ENCODE data around the gene LIMK1. TPM values are rescaled to one million over a fixed set of nuclear protein-coding genes. Genes with fewer than 3 reads are reported as not detected.

The LIMK1 gene
- 56.4 and 62.3 TPM in 2 replicates for total RNA-seq

GRCh38 chr7:74083117-74083876 lies at the start of gene LIMK1:
Gene LIMK1, plus strand, starts transcription at chr7:74083804. Its CDS starts 187 bp downstream, at chr7:74083991.

Other genes starting within 250 kb of the LIMK1 start
- 16.8 and 20.8 TPM in 2 replicates for gene METTL27, start 241.3 kb upstream of the LIMK1 start, total RNA-seq
- gene TMEM270, start 222.6 kb upstream of the LIMK1 start, total RNA-seq = not detected in 2 replicates
- gene ELN, start 55.6 kb upstream of the LIMK1 start, total RNA-seq = 0.18 and 1.7 TPM in 2 replicates
- gene EIF4H, start 90.6 kb downstream of the LIMK1 start, total RNA-seq = 399 and 445 TPM in 2 replicates
- gene LAT2, start 126.2 kb downstream of the LIMK1 start, total RNA-seq = 0.29 TPM in 1 of 2 replicates, not detected in the other
- 32.6 and 38.6 TPM in 2 replicates for gene RFC2, start 170.6 kb downstream of the LIMK1 start, total RNA-seq
- 39.2 and 42.7 TPM in 2 replicates for gene CLIP2, start 205.6 kb downstream of the LIMK1 start, total RNA-seq

All from myometrial cell (primary cell).